Measurements from ENCODE around the gene MYO1B. TPM values are rescaled to one million over a fixed set of nuclear protein-coding genes. Genes with fewer than 3 reads are reported as not detected.

Gene MYO1B
- total and polyA plus RNA-seq, 8 donors = 28.6 to 102 (median 54.7) TPM

DNA sequence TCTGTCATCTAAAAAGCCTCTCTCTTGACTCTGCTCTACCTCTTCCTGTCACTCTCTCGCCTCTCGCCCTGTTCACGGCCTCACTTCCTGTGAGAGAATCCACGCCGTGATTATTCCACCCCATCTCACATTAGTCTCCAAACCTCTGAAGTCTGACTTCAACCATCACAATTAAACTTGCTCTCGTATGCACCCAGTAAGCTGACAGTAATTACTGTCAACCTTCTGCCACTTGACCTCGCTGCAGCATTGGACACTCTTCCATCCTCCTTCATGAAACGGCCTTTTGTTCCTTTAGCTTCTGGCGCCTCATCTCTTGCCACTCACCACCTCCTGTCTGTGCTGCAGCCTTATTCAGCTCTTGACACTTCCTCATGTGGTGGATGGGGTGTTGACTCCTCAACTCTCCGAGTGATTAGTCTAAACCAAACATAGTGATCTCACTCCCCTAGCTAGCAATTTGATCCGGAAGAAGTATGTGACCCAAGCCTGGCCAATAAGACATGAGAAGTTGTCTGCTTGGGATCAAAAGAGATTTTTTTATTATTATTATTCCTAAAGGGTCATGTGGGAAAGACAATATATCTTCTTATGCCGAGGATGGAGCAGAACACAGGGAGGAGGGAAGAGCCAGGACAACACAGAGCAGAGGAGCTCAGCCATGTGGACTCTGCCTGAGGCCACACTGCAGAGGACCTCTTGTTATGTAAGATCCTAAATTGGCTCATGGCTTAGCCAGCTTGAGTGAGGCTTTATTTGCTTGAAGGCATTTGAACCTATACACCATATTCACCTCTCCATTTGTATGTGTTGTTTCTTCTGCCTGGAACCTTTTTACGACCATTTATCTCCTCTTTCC, 38.4 kb upstream of the MYO1B start:
- WGBS, 2 donors = 88 to 91% methylated on average over 13 of the region's 13 CpGs
- DNase-seq (no peak), ATAC-seq (no peak), FAIRE-seq (no peak)
- no peak overlapping the region for H3K27ac ChIP-seq
- TF ChIP-seq, protein P1, sequence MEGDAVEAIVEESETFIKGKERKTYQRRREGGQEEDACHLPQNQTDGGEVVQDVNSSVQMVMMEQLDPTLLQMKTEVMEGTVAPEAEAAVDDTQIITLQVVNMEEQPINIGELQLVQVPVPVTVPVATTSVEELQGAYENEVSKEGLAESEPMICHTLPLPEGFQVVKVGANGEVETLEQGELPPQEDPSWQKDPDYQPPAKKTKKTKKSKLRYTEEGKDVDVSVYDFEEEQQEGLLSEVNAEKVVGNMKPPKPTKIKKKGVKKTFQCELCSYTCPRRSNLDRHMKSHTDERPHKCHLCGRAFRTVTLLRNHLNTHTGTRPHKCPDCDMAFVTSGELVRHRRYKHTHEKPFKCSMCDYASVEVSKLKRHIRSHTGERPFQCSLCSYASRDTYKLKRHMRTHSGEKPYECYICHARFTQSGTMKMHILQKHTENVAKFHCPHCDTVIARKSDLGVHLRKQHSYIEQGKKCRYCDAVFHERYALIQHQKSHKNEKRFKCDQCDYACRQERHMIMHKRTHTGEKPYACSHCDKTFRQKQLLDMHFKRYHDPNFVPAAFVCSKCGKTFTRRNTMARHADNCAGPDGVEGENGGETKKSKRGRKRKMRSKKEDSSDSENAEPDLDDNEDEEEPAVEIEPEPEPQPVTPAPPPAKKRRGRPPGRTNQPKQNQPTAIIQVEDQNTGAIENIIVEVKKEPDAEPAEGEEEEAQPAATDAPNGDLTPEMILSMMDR (IDR thresholded peaks at IDR 0.05) = no peak
- H3K9me3 ChIP-seq = no peaks in the 10 kb centered on the region
- no peaks in the 10 kb centered on the region for H3K27me3 ChIP-seq
- H3K4me1 ChIP-seq = no peaks in the 10 kb centered on the region
- intact Hi-C loops (cut with DNase I) = no loop called here
- no peaks in the 10 kb centered on the region for H3K36me3 ChIP-seq
- H3K4me3 ChIP-seq = no peak overlapping the region

DNA sequence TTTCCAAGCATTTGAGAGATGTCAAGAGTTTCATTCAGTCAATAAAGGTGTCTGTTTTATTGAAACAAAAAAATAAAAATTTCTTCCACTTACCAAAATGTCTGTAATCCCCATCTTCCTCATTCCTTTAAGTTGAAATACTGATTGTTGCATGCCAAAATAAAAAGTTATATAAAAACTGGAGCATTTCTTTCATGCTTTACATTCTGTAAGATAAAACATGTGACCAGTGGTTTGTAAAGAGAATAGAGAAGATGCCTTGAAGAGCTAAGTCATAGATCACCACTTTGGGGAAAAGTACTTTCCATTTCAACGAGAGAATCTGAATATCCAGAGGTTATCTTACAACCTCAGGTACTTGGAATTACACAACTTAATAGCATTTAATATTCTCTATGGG, 35.9 kb upstream of the MYO1B start:
- TF ChIP-seq, protein P1 (IDR thresholded peaks at IDR 0.05) = no peak
- intact Hi-C loops (cut with DNase I) = no loop called here

DNA sequence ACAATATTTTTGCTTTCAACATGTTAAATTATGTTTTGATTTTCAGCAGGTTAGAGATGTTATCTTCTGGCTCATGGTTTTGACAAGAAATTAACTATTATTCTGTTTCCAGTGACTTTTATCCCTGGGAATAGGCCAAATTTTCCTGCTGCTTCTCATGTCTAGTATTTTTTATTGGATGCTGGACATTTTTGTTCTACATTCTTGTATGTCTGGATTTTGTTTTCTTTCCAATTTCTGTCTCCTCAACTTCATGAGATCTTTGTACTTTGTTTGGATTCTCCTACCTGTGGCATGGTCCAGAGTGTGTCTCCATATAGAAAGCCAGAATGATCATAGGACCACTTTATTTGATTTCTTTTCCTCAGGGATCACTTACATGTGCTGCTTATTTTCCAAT, 33.1 kb upstream of the MYO1B start:
- TF ChIP-seq, protein P1 (IDR thresholded peaks at IDR 0.05) = no peak
- ATAC-seq = no peak
- no peak for DNase-seq
- Histone ChIP-seq H3K9me3 (no peaks in the 10 kb centered on the region), H3K27me3 (no peaks in the 10 kb centered on the region), H3K4me3 (no peak overlapping the region), H3K36me3 (no peaks in the 10 kb centered on the region), H3K27ac (no peak overlapping the region), H3K4me1 (no peaks in the 10 kb centered on the region)
- FAIRE-seq = no peak
- intact Hi-C loops (cut with DNase I) = no loop called here

More for the DNA sequence above, 35.9 kb upstream of the MYO1B start:
- FAIRE-seq (no peak), DNase-seq (no peak), ATAC-seq (no peak)
- Histone ChIP-seq H3K27me3 (no peaks in the 10 kb centered on the region), H3K4me1 (no peaks in the 10 kb centered on the region), H3K27ac (no peak overlapping the region), H3K36me3 (no peaks in the 10 kb centered on the region), H3K9me3 (no peaks in the 10 kb centered on the region), H3K4me3 (no peak overlapping the region)
- 79 to 92% methylated on average over 1 of the region's 1 CpG for WGBS, 2 donors

DNA sequence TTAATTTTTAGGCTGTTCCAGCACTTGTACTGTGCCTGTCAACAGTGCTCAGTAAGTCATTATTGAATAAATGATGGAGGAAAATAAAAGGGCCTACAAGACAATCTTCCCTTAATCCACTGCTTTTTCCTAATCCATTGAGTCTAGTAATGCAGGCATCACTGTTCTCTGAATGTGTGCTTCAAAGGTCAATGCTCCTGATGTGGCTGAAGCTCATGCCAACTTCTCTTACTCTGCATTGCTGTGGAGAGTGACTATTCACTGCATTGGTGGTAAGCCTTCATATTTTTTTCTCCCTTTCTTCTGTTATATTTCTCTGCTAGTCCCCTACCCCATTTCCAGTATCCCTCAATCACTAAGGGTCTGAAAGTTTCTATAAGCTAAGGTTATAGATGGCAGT, 31.9 kb upstream of the MYO1B start:
- FAIRE-seq (no peak), ATAC-seq (no peak), DNase-seq (no peak)
- H3K27ac ChIP-seq = no peak overlapping the region
- TF ChIP-seq, protein P1 (IDR thresholded peaks at IDR 0.05) = no peak
- no peaks in the 10 kb centered on the region for H3K9me3 ChIP-seq
- no peaks in the 10 kb centered on the region for H3K27me3 ChIP-seq
- no peaks in the 10 kb centered on the region for H3K36me3 ChIP-seq
- intact Hi-C loops (cut with DNase I) = no loop called here
- H3K4me1 ChIP-seq = peaks cover 0 to 6% (median 0%) of the 10 kb centered on the region in 3 donors
- H3K4me3 ChIP-seq = no peak overlapping the region

DNA sequence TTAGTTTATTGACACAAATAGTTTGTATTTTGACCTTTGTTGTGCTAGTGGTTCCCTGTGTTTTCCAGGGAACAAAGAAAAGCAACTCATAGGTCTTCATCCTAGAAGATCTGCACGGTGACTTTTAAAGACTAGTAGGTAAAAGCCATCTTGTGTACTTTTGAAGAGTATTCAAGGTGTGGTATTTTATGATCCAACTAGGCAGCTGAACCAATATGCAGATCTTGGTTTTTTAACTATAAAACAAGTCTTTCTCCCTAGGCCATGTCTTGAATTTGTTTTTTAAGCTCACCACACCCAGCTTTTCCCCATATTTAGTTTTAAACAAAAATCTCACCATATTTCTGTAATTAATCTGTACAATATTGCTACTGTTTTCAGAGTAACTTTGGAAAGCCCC, 30.0 kb upstream of the MYO1B start:
- no peak overlapping the region for H3K4me3 ChIP-seq
- FAIRE-seq = no peak
- H3K27me3 ChIP-seq = no peaks in the 10 kb centered on the region
- 93 to 97% methylated on average over 1 of the region's 1 CpG for WGBS, 2 donors
- no peaks in the 10 kb centered on the region for H3K36me3 ChIP-seq
- intact Hi-C loops (cut with DNase I) = no loop called here
- no peaks in the 10 kb centered on the region for H3K9me3 ChIP-seq
- TF ChIP-seq, protein P1 (IDR thresholded peaks at IDR 0.05) = no peak
- no peak overlapping the region for H3K27ac ChIP-seq
- no peak for DNase-seq
- no peak for ATAC-seq
- peaks cover 0 to 11% (median 0%) of the 10 kb centered on the region in 3 donors for H3K4me1 ChIP-seq
